GM12878 (cell line): ENCODE results near the gene ENTREP3.

Source experiments
- HCFC1 ChIP-seq: fragments of 150-350 bp; IDR thresholded peaks from 2 replicates; pipeline ENCODE4 v1.6.1; 2014; ENCODE audit warnings: low read length
- IKZF1 ChIP-seq: fragments of 450-650 bp; conservative IDR thresholded peaks from 2 replicates; pipeline ENCODE4 v1.6.1; 2017; ENCODE audit warnings: antibody characterized with exemption, mild to moderate bottlenecking
- POLR2AphosphoS2 ChIP-seq: IDR thresholded peaks from 2 replicates; pipeline ENCODE4 v1.6.1; 2011; ENCODE audit warnings: low read depth, mild to moderate bottlenecking, low read length, improper control_type of control experiment, moderate library complexity
- USF2 ChIP-seq: IDR thresholded peaks from 2 replicates; pipeline ENCODE4 v1.6.1; 2011; ENCODE audit warnings: low read depth, low read length, improper control_type of control experiment, borderline replicate concordance

GRCh38 chr1:155226910-155227260, 28.4 kb downstream of the ENTREP3 start:
- no peak for TF ChIP-seq USF2
- TF ChIP-seq POLR2AphosphoS2: no peak
- no peak for TF ChIP-seq IKZF1
- TF ChIP-seq HCFC1: no peak
